Liver (tissue), 9 donors: ENCODE data around the gene TMEM273. TPM values are rescaled to one million over a fixed set of nuclear protein-coding genes. Genes with fewer than 3 reads are reported as not detected.

ENCODE experiments used
- DNase-seq: peaks from one replicate; pipeline ENCODE4 v3.0.0-alpha.2; 2017; ENCODE audit warnings: low spot score
- H3K27ac ChIP-seq, 2 donors: one replicate each; pipeline ENCODE4 v1.7.0; 2013; ENCODE audit warnings: inconsistent platforms in 2 of 2, low read length in 2 of 2, control low read depth in 1 of 2, low read depth in 1 of 2, mild to moderate bottlenecking in 1 of 2
- H3K27me3 ChIP-seq, 4 donors: one replicate each; pipeline versions ENCODE4 v1.6.1 to v1.7.0; 2013; ENCODE audit warnings: low read length in 3 of 4, inconsistent platforms in 1 of 4, mild to moderate bottlenecking in 1 of 4, moderate library complexity in 1 of 4; ENCODE audit not compliant: control insufficient read depth in 4 of 4, insufficient read depth in 4 of 4
- H3K36me3 ChIP-seq, 4 donors: one replicate each; pipeline versions ENCODE4 v1.6.1 to v1.7.0; 2013; ENCODE audit warnings: low read length in 3 of 4, mild to moderate bottlenecking in 3 of 4, low read depth in 1 of 4, moderate library complexity in 1 of 4; ENCODE audit not compliant: control insufficient read depth in 4 of 4, insufficient read depth in 3 of 4
- H3K4me1 ChIP-seq, 4 donors: one replicate each; pipeline versions ENCODE4 v1.6.1 to v1.7.0; 2013; ENCODE audit warnings: low read length in 3 of 4, mild to moderate bottlenecking in 3 of 4, moderate library complexity in 1 of 4; ENCODE audit not compliant: control insufficient read depth in 4 of 4, insufficient read depth in 4 of 4
- H3K4me3 ChIP-seq, 3 donors: one replicate each; pipeline versions ENCODE4 v1.6.1 to v1.7.0; 2013; ENCODE audit warnings: low read length in 3 of 3, control low read depth in 1 of 3, low read depth in 1 of 3, mild to moderate bottlenecking in 1 of 3
- H3K9ac ChIP-seq, 2 donors: one replicate each; pipeline ENCODE4 v1.7.0; 2013; ENCODE audit warnings: low read length in 2 of 2, mild to moderate bottlenecking in 2 of 2, moderate library complexity in 2 of 2, control low read depth in 1 of 2, low read depth in 1 of 2
- H3K9me3 ChIP-seq, 4 donors: one replicate each; pipeline versions ENCODE4 v1.6.1 to v1.7.0; 2013; ENCODE audit warnings: low read length in 3 of 4; ENCODE audit not compliant: control insufficient read depth in 4 of 4
- EGR1 ChIP-seq, 2 donors: IDR thresholded peaks; 2 replicates each; pipeline ENCODE4 v1.6.1; 2016 to 2018; ENCODE audit warnings: antibody characterized with exemption in 2 of 2, low read depth in 2 of 2
- FOXA1 ChIP-seq: IDR thresholded peaks from 2 replicates; pipeline ENCODE4 v1.6.1; 2016; ENCODE audit warnings: antibody characterized with exemption
- FOXA2 ChIP-seq: IDR thresholded peaks from 2 replicates; pipeline ENCODE4 v1.6.1; 2016; ENCODE audit warnings: antibody characterized with exemption
- GABPA ChIP-seq, 2 donors: IDR thresholded peaks in 1 of 2; conservative IDR thresholded peaks in 1 of 2; 2 replicates each; pipeline ENCODE4 v1.6.1; 2016; ENCODE audit warnings: antibody characterized with exemption in 2 of 2, mild to moderate bottlenecking in 1 of 2, moderate library complexity in 1 of 2
- HNF4A ChIP-seq, 2 donors: conservative IDR thresholded peaks; 2 replicates each; pipeline ENCODE4 v1.6.1; 2016; ENCODE audit warnings: antibody characterized with exemption in 2 of 2, mild to moderate bottlenecking in 2 of 2
- HNF4G ChIP-seq: IDR thresholded peaks from 2 replicates; pipeline ENCODE4 v1.6.1; 2016; ENCODE audit warnings: antibody characterized with exemption
- JUND ChIP-seq, 2 donors: IDR thresholded peaks; 2 replicates each; pipeline ENCODE4 v1.6.1; 2016; ENCODE audit warnings: antibody characterized with exemption in 2 of 2
- NR2F2 ChIP-seq: IDR thresholded peaks from 2 replicates; pipeline ENCODE4 v1.6.1; 2016; ENCODE audit warnings: antibody characterized with exemption
- RAD21 ChIP-seq, 2 donors: IDR thresholded peaks; 2 replicates each; pipeline ENCODE4 v1.6.1; 2016; ENCODE audit warnings: antibody characterized with exemption in 2 of 2, mild to moderate bottlenecking in 2 of 2
- RXRA ChIP-seq, 2 donors: IDR thresholded peaks; 2 replicates each; pipeline ENCODE4 v1.6.1; 2017 to 2018; ENCODE audit warnings: antibody characterized with exemption in 2 of 2, mild to moderate bottlenecking in 1 of 2
- SP1 ChIP-seq: IDR thresholded peaks from 2 replicates; pipeline ENCODE4 v1.6.1; 2018; ENCODE audit warnings: antibody characterized with exemption, mild to moderate bottlenecking
- TAF1 ChIP-seq: conservative IDR thresholded peaks from 2 replicates; pipeline ENCODE4 v1.6.1; 2016; ENCODE audit warnings: antibody characterized with exemption, mild to moderate bottlenecking
- YY1 ChIP-seq: IDR thresholded peaks from 2 replicates; pipeline ENCODE4 v1.6.1; 2016; ENCODE audit warnings: antibody characterized with exemption, mild to moderate bottlenecking
- WGBS: extraction: QIAGEN DNeasy Blood & Tissue Kit; methylation state at CpG from one replicate; pipeline ENCODE4 v1.1.7; 2013; 5-methylcytosine and 5-hydroxymethylcytosine counted together
- polyA plus RNA-seq, 2 donors: library from polyadenylated mRNA; stranded (reverse) in 1 of 2; unstranded in 1 of 2; fragments of 200-250 nt in 1 of 2; fragments of >200 nt in 1 of 2; fragmentation: Nextera tagmentation in 1 of 2; extraction: Ambion mirVana in 1 of 2; gene quantifications; one replicate each; pipeline versions ENCODE4 v1.2.1 to v1.2.3, GENCODE V29; 2013 to 2015
- total RNA-seq, 2 donors: library from RNA; depleted of rRNA; stranded (reverse); fragments of >200 nt; gene quantifications; one replicate each; pipeline ENCODE4 v1.2.3, GENCODE V29; 2014
- TF ChIP-seq, protein P1 (sequence below): fragments of 150-350 bp; IDR thresholded peaks from 2 replicates; pipeline ENCODE4 v1.5.1; 2017; ENCODE audit warnings: improper control_type of control experiment, low read depth, low read length; ENCODE audit not compliant: missing input control
- TF ChIP-seq, protein P2 (sequence below): IDR thresholded peaks from 2 replicates; pipeline ENCODE4 v1.6.1; 2016; ENCODE audit warnings: antibody characterized with exemption
- TF ChIP-seq, protein P3 (sequence below): IDR thresholded peaks from 2 replicates; pipeline ENCODE4 v1.6.1; 2016; ENCODE audit warnings: antibody characterized with exemption, mild to moderate bottlenecking
- TF ChIP-seq, protein P4 (sequence below): IDR thresholded peaks from 2 replicates; pipeline ENCODE4 v1.6.1; 2016; ENCODE audit warnings: antibody characterized with exemption
- TF ChIP-seq, protein P5 (sequence below): IDR thresholded peaks from 2 replicates; pipeline ENCODE4 v1.6.1; 2016; ENCODE audit warnings: antibody characterized with exemption
- donor health status: healthy.
- donor health status: healthy.
- donor health status: healthy.
- donor health status: healthy.
- donor health status: healthy.

Gene TMEM273
- total and polyA plus RNA-seq, 4 donors = 2.5 to 9.5 (median 4.5) TPM

DNA sequence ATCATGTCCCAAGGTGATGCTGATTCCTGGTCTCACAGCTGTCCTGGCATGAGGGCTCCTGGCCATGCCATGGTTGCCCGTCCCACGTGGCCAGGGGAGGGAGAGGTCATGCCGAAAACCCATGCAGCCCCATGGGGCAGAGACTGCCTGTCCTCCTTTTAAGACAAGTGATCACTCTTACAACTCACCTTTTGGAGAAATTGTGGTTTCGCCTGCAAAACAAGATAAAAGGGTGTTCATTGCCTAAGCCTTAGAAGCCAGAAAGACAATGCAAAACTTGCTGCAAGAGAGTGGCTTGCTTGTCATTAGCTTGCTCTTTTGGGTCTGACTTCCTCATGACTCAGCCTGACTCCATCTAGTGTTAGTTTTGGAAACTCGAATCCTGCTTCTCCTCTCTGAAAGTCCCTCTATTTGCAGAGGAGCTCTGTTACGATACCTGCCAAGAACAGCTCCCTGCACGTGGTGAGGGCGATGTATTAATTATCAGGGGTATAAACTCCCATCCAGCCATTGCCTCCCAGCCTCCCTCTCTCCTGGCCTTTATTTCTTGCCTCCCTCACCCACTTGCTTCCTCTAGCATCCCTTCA, 26.7 kb downstream of the TMEM273 start:
- H3K4me1 ChIP-seq = no peaks in the 10 kb centered on the region
- no peaks in the 10 kb centered on the region for H3K9me3 ChIP-seq
- no peaks in the 10 kb centered on the region for H3K27me3 ChIP-seq
- H3K9ac ChIP-seq = no peak overlapping the region
- WGBS = 49% methylated on average over 8 of the region's 8 CpGs
- H3K4me3 ChIP-seq = no peak overlapping the region
- DNase-seq = no peak
- TF ChIP-seq JUND (IDR thresholded peaks at IDR 0.05) (no peak), RXRA (IDR thresholded peaks at IDR 0.05) (no peak), RAD21 (IDR thresholded peaks at IDR 0.05) (peak; percentile 76 to 85), GABPA (IDR thresholded peaks at IDR 0.05 in 1 of 2, conservative IDR thresholded peaks at IDR 0.05 in 1 of 2) (no peak)
- TF ChIP-seq, protein P1, sequence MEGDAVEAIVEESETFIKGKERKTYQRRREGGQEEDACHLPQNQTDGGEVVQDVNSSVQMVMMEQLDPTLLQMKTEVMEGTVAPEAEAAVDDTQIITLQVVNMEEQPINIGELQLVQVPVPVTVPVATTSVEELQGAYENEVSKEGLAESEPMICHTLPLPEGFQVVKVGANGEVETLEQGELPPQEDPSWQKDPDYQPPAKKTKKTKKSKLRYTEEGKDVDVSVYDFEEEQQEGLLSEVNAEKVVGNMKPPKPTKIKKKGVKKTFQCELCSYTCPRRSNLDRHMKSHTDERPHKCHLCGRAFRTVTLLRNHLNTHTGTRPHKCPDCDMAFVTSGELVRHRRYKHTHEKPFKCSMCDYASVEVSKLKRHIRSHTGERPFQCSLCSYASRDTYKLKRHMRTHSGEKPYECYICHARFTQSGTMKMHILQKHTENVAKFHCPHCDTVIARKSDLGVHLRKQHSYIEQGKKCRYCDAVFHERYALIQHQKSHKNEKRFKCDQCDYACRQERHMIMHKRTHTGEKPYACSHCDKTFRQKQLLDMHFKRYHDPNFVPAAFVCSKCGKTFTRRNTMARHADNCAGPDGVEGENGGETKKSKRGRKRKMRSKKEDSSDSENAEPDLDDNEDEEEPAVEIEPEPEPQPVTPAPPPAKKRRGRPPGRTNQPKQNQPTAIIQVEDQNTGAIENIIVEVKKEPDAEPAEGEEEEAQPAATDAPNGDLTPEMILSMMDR = peak; percentile 40
- no peaks in the 10 kb centered on the region for H3K36me3 ChIP-seq
- no peak overlapping the region for H3K27ac ChIP-seq

DNA sequence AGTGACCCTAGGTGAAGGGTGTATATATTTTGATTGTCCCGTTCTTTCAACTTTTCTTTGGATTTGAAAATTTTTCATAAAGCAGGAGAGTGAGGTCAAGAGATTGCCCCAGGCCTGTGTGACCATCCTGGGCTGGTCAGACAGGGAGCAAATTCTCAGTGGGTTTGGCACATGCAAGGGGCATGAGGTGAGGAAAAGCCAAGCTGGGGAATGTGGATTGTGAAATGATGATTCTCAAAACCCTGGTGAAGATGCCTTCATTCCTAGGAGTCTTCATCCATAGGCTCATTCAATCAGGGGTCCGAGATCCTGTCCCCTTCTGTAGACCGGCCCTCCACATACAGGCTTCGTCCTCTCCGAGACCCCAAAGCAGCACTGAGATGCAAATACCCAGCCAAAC, 27.4 kb downstream of the TMEM273 start:
- WGBS = 89% methylated on average over 5 of the region's 5 CpGs
- Histone ChIP-seq H3K4me3 (no peak overlapping the region), H3K9me3 (no peaks in the 10 kb centered on the region), H3K27ac (no peak overlapping the region), H3K4me1 (no peaks in the 10 kb centered on the region), H3K27me3 (no peaks in the 10 kb centered on the region), H3K36me3 (no peaks in the 10 kb centered on the region), H3K9ac (no peak overlapping the region)
- TF ChIP-seq HNF4A (conservative IDR thresholded peaks at IDR 0.05) = no peak
- TF ChIP-seq, protein P1 = no peak
- TF ChIP-seq GABPA (IDR thresholded peaks at IDR 0.05 in 1 of 2, conservative IDR thresholded peaks at IDR 0.05 in 1 of 2) = no peak
- no peak for TF ChIP-seq FOXA2
- TF ChIP-seq NR2F2 = no peak
- no peak for TF ChIP-seq TAF1
- TF ChIP-seq YY1 = no peak
- TF ChIP-seq, protein P2, sequence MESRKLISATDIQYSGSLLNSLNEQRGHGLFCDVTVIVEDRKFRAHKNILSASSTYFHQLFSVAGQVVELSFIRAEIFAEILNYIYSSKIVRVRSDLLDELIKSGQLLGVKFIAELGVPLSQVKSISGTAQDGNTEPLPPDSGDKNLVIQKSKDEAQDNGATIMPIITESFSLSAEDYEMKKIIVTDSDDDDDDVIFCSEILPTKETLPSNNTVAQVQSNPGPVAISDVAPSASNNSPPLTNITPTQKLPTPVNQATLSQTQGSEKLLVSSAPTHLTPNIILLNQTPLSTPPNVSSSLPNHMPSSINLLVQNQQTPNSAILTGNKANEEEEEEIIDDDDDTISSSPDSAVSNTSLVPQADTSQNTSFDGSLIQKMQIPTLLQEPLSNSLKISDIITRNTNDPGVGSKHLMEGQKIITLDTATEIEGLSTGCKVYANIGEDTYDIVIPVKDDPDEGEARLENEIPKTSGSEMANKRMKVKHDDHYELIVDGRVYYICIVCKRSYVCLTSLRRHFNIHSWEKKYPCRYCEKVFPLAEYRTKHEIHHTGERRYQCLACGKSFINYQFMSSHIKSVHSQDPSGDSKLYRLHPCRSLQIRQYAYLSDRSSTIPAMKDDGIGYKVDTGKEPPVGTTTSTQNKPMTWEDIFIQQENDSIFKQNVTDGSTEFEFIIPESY = no peak
- no peak for TF ChIP-seq FOXA1
- no peak for TF ChIP-seq EGR1 (IDR thresholded peaks at IDR 0.05; ENCODE audit: low read depth in 2 of 2)
- no peak for TF ChIP-seq SP1
- no peak for TF ChIP-seq HNF4G
- no peak for TF ChIP-seq RAD21 (IDR thresholded peaks at IDR 0.05)
- TF ChIP-seq, protein P3, sequence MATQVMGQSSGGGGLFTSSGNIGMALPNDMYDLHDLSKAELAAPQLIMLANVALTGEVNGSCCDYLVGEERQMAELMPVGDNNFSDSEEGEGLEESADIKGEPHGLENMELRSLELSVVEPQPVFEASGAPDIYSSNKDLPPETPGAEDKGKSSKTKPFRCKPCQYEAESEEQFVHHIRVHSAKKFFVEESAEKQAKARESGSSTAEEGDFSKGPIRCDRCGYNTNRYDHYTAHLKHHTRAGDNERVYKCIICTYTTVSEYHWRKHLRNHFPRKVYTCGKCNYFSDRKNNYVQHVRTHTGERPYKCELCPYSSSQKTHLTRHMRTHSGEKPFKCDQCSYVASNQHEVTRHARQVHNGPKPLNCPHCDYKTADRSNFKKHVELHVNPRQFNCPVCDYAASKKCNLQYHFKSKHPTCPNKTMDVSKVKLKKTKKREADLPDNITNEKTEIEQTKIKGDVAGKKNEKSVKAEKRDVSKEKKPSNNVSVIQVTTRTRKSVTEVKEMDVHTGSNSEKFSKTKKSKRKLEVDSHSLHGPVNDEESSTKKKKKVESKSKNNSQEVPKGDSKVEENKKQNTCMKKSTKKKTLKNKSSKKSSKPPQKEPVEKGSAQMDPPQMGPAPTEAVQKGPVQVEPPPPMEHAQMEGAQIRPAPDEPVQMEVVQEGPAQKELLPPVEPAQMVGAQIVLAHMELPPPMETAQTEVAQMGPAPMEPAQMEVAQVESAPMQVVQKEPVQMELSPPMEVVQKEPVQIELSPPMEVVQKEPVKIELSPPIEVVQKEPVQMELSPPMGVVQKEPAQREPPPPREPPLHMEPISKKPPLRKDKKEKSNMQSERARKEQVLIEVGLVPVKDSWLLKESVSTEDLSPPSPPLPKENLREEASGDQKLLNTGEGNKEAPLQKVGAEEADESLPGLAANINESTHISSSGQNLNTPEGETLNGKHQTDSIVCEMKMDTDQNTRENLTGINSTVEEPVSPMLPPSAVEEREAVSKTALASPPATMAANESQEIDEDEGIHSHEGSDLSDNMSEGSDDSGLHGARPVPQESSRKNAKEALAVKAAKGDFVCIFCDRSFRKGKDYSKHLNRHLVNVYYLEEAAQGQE = no peak
- TF ChIP-seq, protein P4, sequence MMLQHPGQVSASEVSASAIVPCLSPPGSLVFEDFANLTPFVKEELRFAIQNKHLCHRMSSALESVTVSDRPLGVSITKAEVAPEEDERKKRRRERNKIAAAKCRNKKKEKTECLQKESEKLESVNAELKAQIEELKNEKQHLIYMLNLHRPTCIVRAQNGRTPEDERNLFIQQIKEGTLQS = no peak
- TF ChIP-seq, protein P5, sequence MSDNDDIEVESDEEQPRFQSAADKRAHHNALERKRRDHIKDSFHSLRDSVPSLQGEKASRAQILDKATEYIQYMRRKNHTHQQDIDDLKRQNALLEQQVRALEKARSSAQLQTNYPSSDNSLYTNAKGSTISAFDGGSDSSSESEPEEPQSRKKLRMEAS = no peak
- no peak for DNase-seq
